A673 (cell line): Measurements from ENCODE around the gene CFAP20DC. TPM values are rescaled to one million over a fixed set of nuclear protein-coding genes. Genes with fewer than 3 reads are reported as not detected.

ENCODE experiments used
- BruUV-seq: library from RNA; stranded (reverse); fragments of 400-500 nt; replicated peaks from 2 replicates; lab custom pipeline; 2021; lab: Mats Ljungman, UMichigan
- CTCF ChIA-PET: fragments of 300-600 bp; sonication (Branson Sonifier 250); formaldehyde crosslinking; loops from one replicate; lab custom pipeline; 2022; ENCODE audit warnings: antibody characterized with exemption; lab: Charles Lee
- POLR2A ChIA-PET: fragments of 300-600 bp; sonication (Branson Sonifier 250); formaldehyde crosslinking; loops from one replicate; lab custom pipeline; 2022; ENCODE audit warnings: antibody characterized with exemption; ENCODE audit not compliant: low non-redundant PET; lab: Charles Lee
- DNase-seq: peaks from one replicate; pipeline ENCODE4 v3.0.0-alpha.2; 2015; ENCODE audit warnings: low spot score
- H3K27ac ChIP-seq: fragments of 200-600 bp; sonication (generic); 2 replicates; pipeline ENCODE4 v1.5.1; 2016; ENCODE audit warnings: mixed run types, low read depth, mild to moderate bottlenecking, mixed read lengths, antibody characterized with exemption, low read length; ENCODE audit not compliant: poor library complexity, severe bottlenecking
- H3K27me3 ChIP-seq: fragments of 200-600 bp; sonication (generic); replicated peaks from 2 replicates; pipeline ENCODE4 v1.6.1; 2017; ENCODE audit warnings: mixed run types, low read depth, mild to moderate bottlenecking, mixed read lengths, antibody characterized with exemption, low read length; ENCODE audit not compliant: insufficient read depth, poor library complexity
- H3K36me3 ChIP-seq: fragments of 200-600 bp; sonication (generic); 2 replicates; pipeline ENCODE4 v1.6.1; 2016; ENCODE audit warnings: mixed run types, mild to moderate bottlenecking, mixed read lengths, antibody characterized with exemption, low read length; ENCODE audit not compliant: insufficient read depth, poor library complexity, severe bottlenecking
- H3K4me1 ChIP-seq: fragments of 200-600 bp; sonication (generic); 2 replicates; pipeline ENCODE4 v1.6.1; 2017; ENCODE audit warnings: mixed run types, mild to moderate bottlenecking, mixed read lengths, antibody characterized with exemption, low read length; ENCODE audit not compliant: insufficient read depth, poor library complexity, severe bottlenecking
- H3K4me3 ChIP-seq: fragments of 200-600 bp; sonication (generic); 2 replicates; pipeline ENCODE4 v1.5.1; 2016; ENCODE audit warnings: low read depth, mixed run types, mild to moderate bottlenecking, mixed read lengths, low read length; ENCODE audit not compliant: poor library complexity, severe bottlenecking
- H3K9me3 ChIP-seq: fragments of 200-600 bp; sonication (generic); 2 replicates; pipeline ENCODE4 v1.6.1; 2016; ENCODE audit warnings: mixed run types, low read depth, mild to moderate bottlenecking, mixed read lengths, antibody characterized with exemption, low read length; ENCODE audit not compliant: poor library complexity, severe bottlenecking
- CTCF ChIP-seq: fragments of 300-800, 200-600 bp; sonication (generic); conservative IDR thresholded peaks from 2 replicates; pipeline ENCODE4 v1.5.1; 2017; ENCODE audit warnings: low read depth, mild to moderate bottlenecking, antibody characterized with exemption, low read length, moderate library complexity, mixed read lengths
- EZH2 ChIP-seq: fragments of 200-600 bp; sonication (generic); IDR thresholded peaks from 2 replicates; pipeline ENCODE4 v1.6.1; 2017; ENCODE audit warnings: borderline replicate concordance, low read depth, mild to moderate bottlenecking, mixed read lengths, antibody characterized with exemption, low read length; ENCODE audit not compliant: poor library complexity, severe bottlenecking
- intact Hi-C: fragments of 100-400 bp; cut with micrococcal nuclease; formaldehyde crosslinking; loops from one replicate; pipeline ENCODE4 v1.10.0; 2022; ENCODE audit not compliant: unreplicated experiment
- total RNA-seq: library from RNA; stranded (reverse); gene quantifications from 2 replicates; pipeline ENCODE4 v1.2.3, GENCODE V29; 2021

The CFAP20DC gene
- total RNA-seq, 1 experiment from 2014 or later: 1.3 TPM

GRCh38 chr3:59065240-59065639, 15.4 kb upstream of the CFAP20DC start:
- Histone ChIP-seq H3K4me3 (no peak overlapping the region), H3K9me3 (no peaks in the 10 kb centered on the region), H3K27ac (no peak overlapping the region), H3K4me1 (no peaks in the 10 kb centered on the region), H3K27me3 (no peaks in the 10 kb centered on the region), H3K36me3 (no peaks in the 10 kb centered on the region)
- ChIA-PET POLR2A (no interaction called here), CTCF (no interaction called here)
- TF ChIP-seq EZH2: no peak
- no peak for TF ChIP-seq CTCF
- intact Hi-C loops: no loop called here
- no TSS peak for BruUV-seq
- DNase-seq: no peak

- CTCF ChIA-PET: interaction anchor here (0.6 kb wide), 1 partner anchor 94 kb away, joined by 5 read pairs; no protein-coding TSS in a partner anchor
- Histone ChIP-seq H3K27ac (no peak overlapping the region), H3K36me3 (no peaks in the 10 kb centered on the region), H3K27me3 (no peaks in the 10 kb centered on the region), H3K4me1 (no peaks in the 10 kb centered on the region), H3K9me3 (no peaks in the 10 kb centered on the region), H3K4me3 (no peak overlapping the region)
- no TSS peak for BruUV-seq
- DNase-seq: no peak
- intact Hi-C loops: no loop called here
- TF ChIP-seq CTCF (no peak), EZH2 (no peak)
- POLR2A ChIA-PET: no interaction called here
These were observed 14.9 kb upstream of the CFAP20DC start for GRCh38 chr3:59064728-59065127.

GRCh38 chr3:59064276-59064675, 14.5 kb upstream of the CFAP20DC start:
- TF ChIP-seq CTCF (0 out of 2 replicates have a peak, but pooled peaks have one; percentile 29), EZH2 (no peak)
- Histone ChIP-seq H3K27me3 (no peaks in the 10 kb centered on the region), H3K27ac (no peak overlapping the region), H3K4me3 (no peak overlapping the region), H3K36me3 (no peaks in the 10 kb centered on the region), H3K4me1 (no peaks in the 10 kb centered on the region), H3K9me3 (no peaks in the 10 kb centered on the region)
- CTCF ChIA-PET: interaction anchor here (0.6 kb wide), 1 partner anchor 94 kb away, joined by 5 read pairs; no protein-coding TSS in a partner anchor
- peak; percentile 4 for DNase-seq
- no TSS peak for BruUV-seq
- POLR2A ChIA-PET: no interaction called here
- intact Hi-C loops: no loop called here
